ENCODE measurements around the gene AGFG2.
"Not testable (repeated sequence)": the region's sequence is repeated elsewhere in the genome, so short reads cannot be mapped to it uniquely, and the experiment has no call there.

Gene AGFG2, protein sequence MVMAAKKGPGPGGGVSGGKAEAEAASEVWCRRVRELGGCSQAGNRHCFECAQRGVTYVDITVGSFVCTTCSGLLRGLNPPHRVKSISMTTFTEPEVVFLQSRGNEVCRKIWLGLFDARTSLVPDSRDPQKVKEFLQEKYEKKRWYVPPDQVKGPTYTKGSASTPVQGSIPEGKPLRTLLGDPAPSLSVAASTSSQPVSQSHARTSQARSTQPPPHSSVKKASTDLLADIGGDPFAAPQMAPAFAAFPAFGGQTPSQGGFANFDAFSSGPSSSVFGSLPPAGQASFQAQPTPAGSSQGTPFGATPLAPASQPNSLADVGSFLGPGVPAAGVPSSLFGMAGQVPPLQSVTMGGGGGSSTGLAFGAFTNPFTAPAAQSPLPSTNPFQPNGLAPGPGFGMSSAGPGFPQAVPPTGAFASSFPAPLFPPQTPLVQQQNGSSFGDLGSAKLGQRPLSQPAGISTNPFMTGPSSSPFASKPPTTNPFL

DNA sequence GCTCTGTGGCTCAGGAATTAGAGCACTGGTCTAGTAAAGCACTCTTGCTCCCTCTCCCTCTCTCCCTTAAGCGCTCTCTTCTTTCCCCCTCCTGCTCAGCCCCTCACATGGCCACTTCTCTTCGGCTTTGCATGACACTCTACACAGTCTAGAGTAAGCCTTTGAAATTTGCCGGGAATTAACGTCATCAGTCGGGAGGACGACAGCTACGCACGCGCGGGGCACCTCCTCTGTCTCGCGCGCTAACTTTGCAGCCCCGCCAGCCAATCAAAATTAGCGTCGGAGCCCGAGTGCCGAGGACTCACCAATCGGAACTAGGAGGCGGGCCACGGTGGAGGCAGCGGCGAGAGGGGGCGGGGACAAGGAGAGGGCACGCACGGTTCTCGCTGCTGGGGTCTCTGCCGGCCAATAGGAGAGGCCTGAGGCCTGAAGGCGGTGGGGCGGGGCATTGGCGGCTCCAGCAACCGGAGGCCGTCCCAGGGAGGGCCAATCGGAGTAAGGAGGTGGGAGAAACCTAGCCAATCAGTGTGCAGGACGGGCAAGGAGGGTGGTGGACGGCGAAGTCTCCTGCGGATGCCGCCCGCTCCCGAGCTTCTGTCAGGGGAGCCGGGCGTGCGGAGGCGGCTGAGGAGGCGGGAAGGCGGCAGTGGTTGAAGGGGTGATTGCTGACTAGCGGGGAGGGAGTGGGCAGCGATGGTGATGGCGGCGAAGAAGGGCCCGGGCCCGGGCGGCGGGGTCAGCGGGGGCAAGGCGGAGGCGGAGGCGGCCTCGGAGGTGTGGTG lies at the start of gene AGFG2:
Gene AGFG2, plus strand, starts transcription at position 550 of the 782 bp plus-strand sequence. Its CDS starts 144 bp downstream, at position 694.
- DNase-seq, result peak; percentile 98 to 100 (median 100)

DNA sequence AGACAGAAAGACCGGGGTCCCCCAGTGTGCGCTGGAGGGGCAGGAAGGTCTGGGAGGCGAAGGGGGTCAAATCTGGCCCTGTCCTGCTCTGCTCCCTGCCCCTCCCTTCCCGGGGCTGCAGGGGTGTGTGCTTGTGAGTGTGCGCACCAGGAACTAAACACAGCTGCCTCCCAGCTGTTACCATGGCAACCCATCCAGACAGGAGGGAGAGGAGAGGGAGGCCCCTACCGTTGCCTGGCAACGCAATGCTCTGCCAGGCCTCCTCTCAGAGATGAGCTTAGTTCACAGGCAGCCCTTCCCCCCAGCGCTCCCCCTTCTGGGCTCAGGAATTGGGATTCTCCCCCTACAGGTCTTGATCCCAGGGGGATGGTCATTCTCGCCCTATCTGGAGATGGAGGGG lies 49.2 kb upstream of the AGFG2 start:
- DNase-seq, result no peak

DNA sequence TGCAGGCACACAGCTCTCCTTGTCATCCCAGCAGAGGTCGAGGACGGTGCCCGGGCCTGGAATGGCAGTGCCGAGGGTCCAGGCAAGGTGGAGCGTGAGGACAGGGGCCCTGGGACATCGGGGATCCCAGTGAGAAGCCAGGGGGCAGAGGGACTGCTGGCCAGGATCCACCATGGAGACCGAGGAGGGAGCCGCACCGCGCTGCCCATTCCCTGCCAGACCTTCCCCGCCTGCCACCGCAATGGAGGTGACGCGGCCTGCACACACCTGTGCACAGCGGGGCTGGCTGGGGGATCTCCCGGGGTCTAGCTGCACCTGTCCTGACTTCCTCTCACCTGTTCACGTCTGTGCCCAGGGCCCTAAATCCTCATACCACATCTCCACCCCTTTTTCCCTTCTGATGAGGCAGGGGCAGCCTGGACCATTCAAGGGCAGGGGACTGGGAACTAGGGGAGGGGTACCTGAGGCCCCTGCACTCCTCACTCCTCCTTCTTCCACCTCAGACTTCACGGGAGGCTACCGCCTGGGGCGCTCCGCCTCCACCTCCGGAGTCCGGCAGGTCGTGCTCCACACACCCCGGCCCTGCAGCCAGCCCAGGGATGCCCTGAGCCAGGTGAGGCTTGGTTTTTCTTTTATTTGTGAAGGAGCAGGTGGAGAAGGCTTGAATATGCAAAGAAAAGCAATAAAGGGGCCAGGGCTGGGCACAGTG lies 48.4 kb upstream of the AGFG2 start:
- DNase-seq, result no peak

DNA sequence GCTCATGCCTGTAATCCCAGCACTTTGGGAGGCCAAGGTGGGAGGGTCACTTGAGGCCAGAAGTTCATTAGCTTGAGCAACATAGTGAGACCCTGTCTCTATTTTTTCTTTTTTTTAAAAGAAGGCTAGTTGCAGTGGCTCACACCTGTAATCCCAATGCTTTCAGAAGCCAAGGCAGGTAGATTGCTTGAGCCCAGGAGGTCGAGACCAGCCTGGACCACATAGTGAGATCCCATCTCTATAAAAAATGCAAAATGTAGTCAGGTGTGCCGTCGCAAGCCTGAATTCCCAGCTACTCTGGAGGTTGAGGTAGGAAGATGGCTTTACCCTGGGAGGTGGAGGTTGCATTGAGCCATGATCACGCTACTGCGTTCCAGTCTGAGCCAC lies 47.8 kb upstream of the AGFG2 start:
- DNase-seq, result no peak

DNA sequence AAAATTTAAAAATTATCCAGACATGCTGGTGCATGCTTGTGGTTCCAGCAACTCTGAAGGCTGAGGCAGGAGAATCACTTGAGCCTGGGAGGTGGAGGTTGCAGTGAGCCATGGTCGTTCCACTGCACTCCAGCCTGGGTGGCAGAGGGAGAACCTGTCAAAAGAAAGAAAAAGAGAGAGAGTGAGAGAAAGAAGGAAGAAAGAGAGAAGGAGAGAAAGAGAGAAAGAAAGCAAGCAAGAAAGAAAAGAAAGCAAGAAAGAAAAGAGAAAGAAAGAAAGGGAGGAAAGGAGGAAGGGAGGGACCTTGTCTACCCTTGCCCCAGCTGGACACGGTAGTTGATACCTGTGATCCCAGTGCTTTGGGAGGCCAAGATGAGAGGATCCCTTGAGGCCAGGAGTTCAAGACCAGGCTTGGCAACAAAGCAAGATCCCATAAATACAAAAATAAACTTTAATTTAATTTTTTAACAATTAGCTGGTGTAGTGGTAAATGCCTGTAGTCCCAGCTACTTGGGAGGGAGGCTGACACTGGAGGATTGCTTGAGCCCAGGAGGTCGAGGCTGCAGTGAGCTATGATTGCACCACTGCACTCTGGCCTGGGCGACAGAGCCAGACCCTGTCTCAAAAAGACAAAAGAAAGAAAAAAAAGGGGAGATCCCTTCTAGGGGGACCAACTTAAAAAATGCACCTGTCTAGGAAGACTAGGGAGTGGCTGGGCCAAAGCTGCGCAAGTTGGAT lies 46.1 kb upstream of the AGFG2 start:
- no peak for DNase-seq

DNA sequence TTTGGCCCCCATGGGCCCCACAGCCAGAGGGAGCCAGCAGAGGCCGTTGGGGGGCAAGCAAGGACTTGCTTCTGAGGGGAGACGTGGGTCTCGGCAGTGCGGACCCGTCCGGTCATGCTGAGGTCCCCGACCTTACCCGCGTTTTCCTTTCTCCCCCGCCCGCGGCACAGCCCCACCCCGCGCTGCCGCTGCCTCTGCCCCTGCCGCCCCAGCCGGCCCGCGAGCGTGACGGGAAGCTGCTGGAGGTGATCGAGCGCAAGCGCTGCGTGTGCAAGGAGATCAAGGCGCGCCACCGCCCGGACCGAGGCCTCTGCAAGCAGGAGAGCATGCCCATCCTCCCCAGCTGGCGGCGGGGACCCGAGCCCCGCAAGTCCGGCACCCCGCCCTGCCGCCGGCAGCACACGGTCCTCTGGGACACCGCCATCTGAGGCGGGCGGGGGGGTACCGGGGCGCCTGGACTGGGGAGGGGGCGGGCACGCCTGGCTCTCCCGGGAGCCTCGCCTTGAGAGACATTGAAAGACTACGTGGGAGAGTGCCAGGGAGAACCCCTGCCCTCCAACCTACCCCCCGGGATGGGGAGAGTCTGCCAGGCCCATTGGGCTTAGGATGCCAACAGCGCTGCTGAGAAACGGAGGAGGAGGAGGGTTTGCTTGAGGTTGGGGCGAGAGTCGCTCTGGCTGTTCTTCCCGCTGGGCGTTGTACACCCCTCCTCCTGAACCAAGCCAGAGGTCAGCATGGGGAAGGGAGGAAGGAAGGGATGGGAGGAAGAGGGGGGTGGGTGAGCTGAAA lies 45.3 kb upstream of the AGFG2 start:
- peak in 3 of 4 experiments; percentile 30 to 45 (median 40) for DNase-seq

DNA sequence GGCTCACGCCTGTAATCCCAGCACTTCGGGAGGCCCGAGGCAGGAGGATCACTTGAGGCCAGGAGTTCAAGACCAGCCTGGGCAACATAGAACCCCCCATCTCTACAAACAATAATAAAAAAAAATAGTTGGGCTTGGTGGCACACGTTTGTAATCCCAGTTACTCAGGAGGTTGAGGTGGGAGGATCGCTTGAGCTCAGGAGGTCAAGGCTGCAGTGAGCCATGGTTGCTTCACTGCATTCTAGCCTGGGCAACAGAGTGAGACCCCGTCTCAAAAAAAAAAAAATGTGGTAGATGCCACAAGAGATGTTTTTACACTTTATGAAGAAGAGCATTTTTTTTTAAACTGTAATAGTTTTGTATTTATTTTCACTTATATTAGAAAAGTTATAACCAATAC lies 42.5 kb upstream of the AGFG2 start:
- DNase-seq, result no peak

DNA sequence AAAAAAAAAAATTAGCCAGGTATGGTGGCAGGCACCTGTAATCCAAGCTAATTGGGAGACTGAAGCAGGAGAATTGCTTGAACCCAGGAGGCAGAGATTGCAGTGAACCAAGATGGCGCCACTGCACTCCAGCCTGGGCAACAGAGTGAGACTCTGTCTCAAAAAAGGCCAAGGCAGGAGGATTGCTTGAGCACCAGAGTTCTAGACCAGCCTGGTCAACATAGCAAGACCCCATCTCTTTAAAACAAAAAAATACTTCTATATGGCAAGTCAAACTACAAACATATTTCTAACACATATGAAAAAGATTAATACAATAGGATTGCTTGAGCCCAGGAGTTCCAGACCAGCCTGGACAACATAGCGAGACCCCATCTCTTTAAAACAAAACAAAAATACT lies 38.3 kb upstream of the AGFG2 start:
- DNase-seq, result not testable (repeated sequence)

DNA sequence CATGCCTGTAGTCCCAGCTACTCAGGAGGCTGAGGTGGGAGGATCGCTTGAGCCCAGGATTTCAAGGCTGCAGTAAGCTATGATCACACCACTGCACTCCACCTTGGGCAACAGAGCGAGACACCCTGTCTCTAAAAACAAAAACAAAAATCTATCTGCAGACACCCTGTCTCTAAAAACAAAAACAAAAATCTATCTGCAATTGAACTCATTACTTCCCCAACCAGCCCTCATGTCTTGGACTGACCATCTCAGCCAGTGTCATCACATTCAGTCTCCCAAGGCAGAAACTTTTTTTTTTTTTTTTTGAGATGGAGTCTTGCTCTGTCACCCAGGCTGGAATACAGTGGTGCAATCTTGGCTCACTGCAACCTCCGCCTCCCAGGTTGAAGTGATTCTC lies 35.0 kb upstream of the AGFG2 start:
- not testable (repeated sequence) for DNase-seq

DNA sequence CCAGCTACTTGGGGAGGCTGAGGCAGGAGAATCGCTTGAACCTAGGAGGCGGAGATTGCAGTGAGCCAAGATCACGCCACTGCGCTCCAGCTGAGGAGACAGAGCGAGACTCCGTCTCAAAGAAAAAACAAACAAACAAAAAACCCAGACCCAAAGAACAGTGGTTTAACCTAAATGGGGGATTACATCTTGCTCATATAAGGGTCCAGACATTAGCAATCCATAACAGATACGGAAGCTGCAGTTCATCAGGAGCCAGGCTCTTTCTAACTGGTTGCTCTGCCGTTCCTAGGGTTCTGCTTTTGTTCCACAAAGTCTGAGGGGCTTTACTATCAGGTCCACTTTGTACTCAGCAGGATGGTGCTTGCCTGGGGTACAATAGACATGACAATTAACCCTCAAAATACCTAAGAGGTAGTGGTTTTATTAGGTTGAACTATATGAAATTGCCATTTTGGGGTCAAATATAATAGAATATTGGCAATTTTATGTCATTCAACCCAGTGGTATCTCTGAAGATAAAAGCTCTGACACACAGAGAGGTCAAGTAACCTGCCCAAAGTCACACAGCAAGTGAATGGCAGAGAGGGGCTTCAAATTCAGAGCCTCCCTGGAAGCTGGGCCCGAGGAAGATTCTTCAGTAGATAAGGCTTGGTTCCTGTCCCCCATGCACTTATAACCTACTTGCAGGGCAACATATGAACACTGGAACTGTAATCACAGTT lies 34.0 kb upstream of the AGFG2 start:
- DNase-seq, result no peak

DNA sequence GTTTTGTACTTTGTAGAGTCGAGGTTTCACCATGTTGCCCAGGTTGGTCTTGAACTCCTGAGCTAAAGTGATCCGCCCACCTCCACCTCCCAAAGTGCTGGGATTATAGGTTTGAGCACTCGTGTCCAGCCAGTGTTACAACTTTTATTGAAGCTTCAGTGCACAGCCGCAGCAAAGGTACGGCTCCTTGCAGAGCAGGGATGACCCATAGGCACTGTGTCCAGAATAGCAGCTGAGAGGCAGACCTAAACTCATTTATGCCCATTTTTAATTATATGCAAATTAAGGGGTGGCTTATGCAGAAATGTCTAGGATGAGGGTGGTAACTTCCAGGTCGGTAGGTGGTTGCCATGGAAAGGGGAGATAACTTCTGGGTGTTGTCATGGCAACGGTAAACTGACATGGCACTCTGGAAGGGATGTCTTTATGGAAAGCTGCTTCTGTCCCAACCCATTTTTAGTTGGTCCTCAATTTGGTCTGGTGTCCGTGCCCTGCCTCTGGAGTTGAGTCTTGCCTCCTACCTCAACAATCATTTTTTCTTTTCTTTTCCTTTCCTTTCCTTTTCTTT lies 32.6 kb upstream of the AGFG2 start:
- DNase-seq, result no peak

DNA sequence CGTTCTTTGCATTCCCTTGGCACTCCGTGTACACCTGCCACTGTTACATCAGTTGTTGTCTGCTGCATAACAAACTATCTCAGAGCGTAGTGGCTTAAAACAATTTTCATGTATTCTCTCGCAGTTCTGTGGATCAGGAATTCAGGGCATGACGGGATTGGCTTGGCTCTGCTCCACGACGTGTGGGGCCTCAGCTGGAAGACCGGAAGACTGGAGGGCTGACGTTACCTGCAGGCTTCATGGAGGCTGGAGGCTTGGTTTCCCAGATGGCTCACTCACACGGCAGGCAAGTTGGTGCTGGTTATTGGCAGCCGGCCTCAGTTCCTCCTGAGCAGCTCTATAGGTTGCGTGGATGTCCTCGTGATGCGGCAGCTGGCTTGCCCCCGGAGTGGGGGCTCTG lies 29.8 kb upstream of the AGFG2 start:
- DNase-seq, result no peak

DNA sequence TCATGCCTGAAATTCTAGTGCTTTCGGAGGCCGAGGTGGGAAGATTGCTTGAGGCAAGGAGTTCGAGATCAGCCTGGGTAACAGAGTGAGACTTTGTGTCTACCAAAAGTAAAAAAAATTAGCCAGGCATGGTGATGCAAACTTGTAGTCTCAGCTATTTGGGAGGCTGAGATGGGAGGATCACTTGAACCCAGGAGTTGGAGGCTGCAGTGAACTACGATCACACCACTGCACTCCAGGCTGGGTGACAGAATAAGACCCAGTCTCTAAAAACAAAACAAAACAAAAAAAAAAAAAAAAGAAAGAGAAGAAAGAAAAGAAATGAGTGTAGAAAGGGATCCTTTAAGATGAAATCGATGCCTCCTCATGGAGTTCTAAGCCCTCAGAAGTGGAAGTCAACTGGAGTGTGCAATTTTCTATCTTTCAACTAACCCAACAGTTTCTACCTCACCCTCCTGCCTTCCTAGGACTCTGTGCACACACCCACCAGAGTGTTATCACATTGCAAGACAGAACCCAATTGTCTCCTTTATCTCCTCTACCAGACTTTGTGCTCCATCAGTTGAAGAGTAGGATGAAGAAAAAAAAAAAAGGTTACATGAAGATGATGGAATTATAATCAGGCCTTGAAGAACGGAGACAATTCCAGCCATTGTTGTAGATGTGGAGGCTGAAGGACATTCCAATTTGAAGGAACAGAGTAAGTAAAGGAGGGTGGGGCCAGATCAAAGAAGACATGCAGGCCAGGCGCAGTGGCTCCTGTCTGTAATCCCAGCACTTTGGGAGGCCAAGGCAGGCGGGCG lies 28.4 kb upstream of the AGFG2 start:
- no peak for DNase-seq

DNA sequence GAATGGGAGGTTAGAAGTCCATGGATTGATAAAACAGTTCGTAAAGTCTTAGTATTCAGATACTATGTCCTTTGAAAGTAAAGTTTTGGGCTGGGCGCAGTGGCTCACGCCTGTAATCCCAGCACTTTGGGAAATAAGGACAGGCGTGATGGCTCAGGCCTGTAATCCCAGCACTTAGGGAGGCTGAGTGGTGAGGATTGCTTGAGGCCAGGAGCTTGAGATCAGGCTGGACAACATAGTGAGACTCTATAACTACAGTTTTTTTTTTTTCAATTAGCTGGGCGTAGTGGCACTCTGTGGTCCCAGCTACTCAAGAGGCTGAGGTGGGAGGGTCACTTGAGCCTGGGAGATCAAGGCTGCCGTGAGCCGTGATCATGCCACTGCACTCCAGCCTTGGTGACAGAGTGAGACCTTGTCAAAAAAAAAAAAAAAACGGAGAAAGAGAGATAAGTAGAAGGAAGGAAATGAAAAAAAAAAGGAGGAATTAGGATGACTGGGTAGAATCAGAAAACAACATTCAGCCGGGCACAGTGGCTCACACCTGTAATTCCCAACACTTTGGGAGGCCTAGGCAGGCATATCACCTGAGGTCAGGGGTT lies 25.7 kb upstream of the AGFG2 start:
- DNase-seq, result no peak

DNA sequence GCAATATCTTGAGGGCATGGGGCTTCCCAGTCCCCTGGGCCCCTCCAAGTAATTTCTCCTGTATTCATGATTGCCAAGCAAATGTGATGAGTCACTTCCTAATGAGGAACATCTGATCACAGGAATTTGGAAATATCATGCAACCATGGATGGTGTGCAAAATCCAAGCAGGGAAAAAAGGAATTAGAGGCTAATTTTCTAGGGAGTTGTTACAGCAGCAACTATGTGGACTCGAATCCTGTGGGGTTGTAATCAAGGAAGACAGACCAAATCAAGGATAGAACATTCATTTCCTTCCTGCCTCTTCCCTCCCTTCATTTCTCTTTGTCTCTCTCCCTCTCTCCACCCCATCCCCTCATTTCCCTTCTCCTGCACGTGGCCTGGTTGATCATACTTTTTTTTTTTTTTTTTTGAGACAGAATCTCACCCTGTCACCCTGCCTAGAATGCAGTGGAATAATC lies 23.9 kb upstream of the AGFG2 start:
- no peak for DNase-seq

DNA sequence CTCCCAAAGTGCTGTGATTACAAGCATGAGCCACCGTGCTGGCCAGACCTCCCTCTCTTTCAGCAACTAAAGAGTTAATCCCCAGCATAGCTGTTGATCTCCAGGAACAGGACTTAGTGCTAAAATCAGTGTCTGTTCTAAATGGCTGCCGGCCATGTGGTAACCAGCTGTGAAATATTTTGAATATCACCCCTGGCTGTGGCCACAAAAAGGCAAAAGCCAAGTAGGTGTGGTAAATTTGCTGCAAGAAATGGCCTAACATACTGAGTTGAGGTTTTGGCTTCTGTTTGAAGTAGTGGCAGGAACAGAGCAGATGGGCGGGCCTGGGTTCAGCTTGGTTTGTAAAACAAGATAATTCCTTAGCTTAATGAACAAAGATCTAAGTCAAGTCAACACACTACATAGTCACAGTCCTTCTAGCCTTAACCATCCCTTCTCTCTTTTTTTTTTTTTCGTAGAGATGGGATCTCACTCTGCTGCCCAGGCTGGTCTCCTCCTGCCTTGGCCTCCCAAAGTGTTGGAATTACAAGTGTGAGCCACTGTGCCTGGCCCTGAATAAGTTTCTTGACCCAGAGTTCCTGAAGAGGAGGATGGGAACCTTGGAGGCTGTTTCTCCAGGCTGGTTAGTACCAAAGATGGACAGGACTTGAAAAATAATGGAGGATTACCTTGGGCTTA lies 22.7 kb upstream of the AGFG2 start:
- DNase-seq, result no peak

DNA sequence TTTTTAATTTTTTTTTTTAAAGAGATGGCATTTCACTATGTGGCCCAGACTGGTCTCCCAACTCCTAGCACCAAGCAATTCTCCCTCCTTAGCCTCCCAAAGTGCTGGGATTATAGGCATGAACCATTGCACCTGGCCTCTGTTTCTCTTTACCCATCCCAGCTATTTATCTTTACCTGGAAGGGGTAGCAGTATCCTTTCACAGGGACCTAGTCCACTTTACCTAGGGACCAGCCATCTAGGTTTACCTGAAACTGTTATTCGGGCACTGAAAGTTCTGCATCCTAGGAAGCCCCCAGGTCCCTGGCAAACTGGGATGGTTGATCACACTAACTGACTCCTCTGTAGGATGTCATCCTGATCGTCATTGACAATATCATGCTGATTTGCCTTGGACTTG lies 21.7 kb upstream of the AGFG2 start:
- no peak for DNase-seq

DNA sequence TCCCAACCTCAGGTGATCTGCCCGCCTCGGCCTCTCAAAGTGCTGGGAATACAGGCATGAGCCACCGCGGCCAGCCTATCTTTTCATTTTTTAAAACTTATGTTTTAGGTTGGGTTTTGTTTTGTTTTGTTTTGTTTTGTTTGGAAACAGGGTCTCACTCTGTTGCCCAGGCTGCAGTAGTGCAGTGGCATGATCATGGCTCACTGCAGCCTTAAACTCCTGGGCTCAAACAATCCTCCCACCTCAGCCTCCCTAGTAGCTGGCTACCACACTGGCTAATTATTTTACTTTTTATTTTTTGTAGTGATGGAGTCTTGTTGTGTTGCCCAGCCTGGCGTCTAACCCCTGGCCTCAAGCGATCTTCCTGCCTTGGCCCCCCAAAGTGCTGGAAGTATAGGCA lies 19.4 kb upstream of the AGFG2 start:
- no peak for DNase-seq

DNA sequence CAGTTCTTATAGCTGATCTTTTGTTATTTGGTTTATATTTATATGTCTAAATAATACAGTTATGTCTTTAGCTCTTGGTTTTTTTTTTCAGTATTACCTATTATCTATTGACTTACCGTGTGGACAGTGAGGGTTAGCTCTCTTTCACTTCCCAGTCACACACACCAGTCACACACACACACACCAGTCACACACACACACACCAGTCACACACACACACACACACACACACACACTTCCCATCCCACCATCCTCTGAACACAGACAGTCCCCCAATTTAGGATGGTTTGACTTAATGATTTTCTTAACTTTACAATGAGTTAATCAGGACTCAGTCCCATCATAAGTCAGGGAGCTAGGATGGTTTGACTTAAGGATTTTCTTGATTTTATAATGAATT lies 18.9 kb upstream of the AGFG2 start:
- DNase-seq, result no peak
